A673 (cell line): ENCODE data around the gene DIPK2A. TPM values are rescaled to one million over a fixed set of nuclear protein-coding genes. Genes with fewer than 3 reads are reported as not detected.
A peak's percentile ranks its signal among the peaks of the same experiment; 100 is the strongest.

Experiments used
- BruUV-seq: library from RNA; stranded (reverse); fragments of 400-500 nt; replicated peaks from 2 replicates; lab custom pipeline; 2021; lab: Mats Ljungman, UMichigan
- CTCF ChIA-PET: fragments of 300-600 bp; sonication (Branson Sonifier 250); formaldehyde crosslinking; loops from one replicate; lab custom pipeline; 2022; ENCODE audit warnings: antibody characterized with exemption; lab: Charles Lee
- POLR2A ChIA-PET: fragments of 300-600 bp; sonication (Branson Sonifier 250); formaldehyde crosslinking; loops from one replicate; lab custom pipeline; 2022; ENCODE audit warnings: antibody characterized with exemption; ENCODE audit not compliant: low non-redundant PET; lab: Charles Lee
- DNase-seq: peaks from one replicate; pipeline ENCODE4 v3.0.0-alpha.2; 2015; ENCODE audit warnings: low spot score
- H3K27ac ChIP-seq: fragments of 200-600 bp; sonication (generic); 2 replicates; pipeline ENCODE4 v1.5.1; 2016; ENCODE audit warnings: mixed run types, low read depth, mild to moderate bottlenecking, mixed read lengths, antibody characterized with exemption, low read length; ENCODE audit not compliant: poor library complexity, severe bottlenecking
- H3K27me3 ChIP-seq: fragments of 200-600 bp; sonication (generic); replicated peaks from 2 replicates; pipeline ENCODE4 v1.6.1; 2017; ENCODE audit warnings: mixed run types, low read depth, mild to moderate bottlenecking, mixed read lengths, antibody characterized with exemption, low read length; ENCODE audit not compliant: insufficient read depth, poor library complexity
- H3K36me3 ChIP-seq: fragments of 200-600 bp; sonication (generic); 2 replicates; pipeline ENCODE4 v1.6.1; 2016; ENCODE audit warnings: mixed run types, mild to moderate bottlenecking, mixed read lengths, antibody characterized with exemption, low read length; ENCODE audit not compliant: insufficient read depth, poor library complexity, severe bottlenecking
- H3K4me1 ChIP-seq: fragments of 200-600 bp; sonication (generic); 2 replicates; pipeline ENCODE4 v1.6.1; 2017; ENCODE audit warnings: mixed run types, mild to moderate bottlenecking, mixed read lengths, antibody characterized with exemption, low read length; ENCODE audit not compliant: insufficient read depth, poor library complexity, severe bottlenecking
- H3K4me3 ChIP-seq: fragments of 200-600 bp; sonication (generic); 2 replicates; pipeline ENCODE4 v1.5.1; 2016; ENCODE audit warnings: low read depth, mixed run types, mild to moderate bottlenecking, mixed read lengths, low read length; ENCODE audit not compliant: poor library complexity, severe bottlenecking
- H3K9me3 ChIP-seq: fragments of 200-600 bp; sonication (generic); 2 replicates; pipeline ENCODE4 v1.6.1; 2016; ENCODE audit warnings: mixed run types, low read depth, mild to moderate bottlenecking, mixed read lengths, antibody characterized with exemption, low read length; ENCODE audit not compliant: poor library complexity, severe bottlenecking
- CTCF ChIP-seq: fragments of 300-800, 200-600 bp; sonication (generic); conservative IDR thresholded peaks from 2 replicates; pipeline ENCODE4 v1.5.1; 2017; ENCODE audit warnings: low read depth, mild to moderate bottlenecking, antibody characterized with exemption, low read length, moderate library complexity, mixed read lengths
- EZH2 ChIP-seq: fragments of 200-600 bp; sonication (generic); IDR thresholded peaks from 2 replicates; pipeline ENCODE4 v1.6.1; 2017; ENCODE audit warnings: borderline replicate concordance, low read depth, mild to moderate bottlenecking, mixed read lengths, antibody characterized with exemption, low read length; ENCODE audit not compliant: poor library complexity, severe bottlenecking
- intact Hi-C: fragments of 100-400 bp; cut with micrococcal nuclease; formaldehyde crosslinking; loops from one replicate; pipeline ENCODE4 v1.10.0; 2022; ENCODE audit not compliant: unreplicated experiment
- total RNA-seq: library from RNA; stranded (reverse); gene quantifications from 2 replicates; pipeline ENCODE4 v1.2.3, GENCODE V29; 2021

The DIPK2A gene
- total RNA-seq, 1 experiment from 2014 or later, result 47.7 TPM

- no peak for TF ChIP-seq CTCF
- no peak for TF ChIP-seq EZH2
- no TSS peak for BruUV-seq
- DNase-seq, result no peak
- no peaks in the 10 kb centered on the region for H3K36me3 ChIP-seq
- intact Hi-C loops, result no loop called here
- POLR2A ChIA-PET, result no interaction called here
- no peak overlapping the region for H3K4me3 ChIP-seq
- no peaks in the 10 kb centered on the region for H3K9me3 ChIP-seq
- H3K4me1 ChIP-seq, result no peaks in the 10 kb centered on the region
- CTCF ChIA-PET, result no interaction called here
- H3K27me3 ChIP-seq, result no peaks in the 10 kb centered on the region
- H3K27ac ChIP-seq, result no peak overlapping the region
These were observed 7.7 kb upstream of the DIPK2A start for GRCh38 chr3:143963946-143964345.

- DNase-seq, result no peak
- Histone ChIP-seq H3K36me3 (no peaks in the 10 kb centered on the region), H3K27ac (peak overlapping the region; percentile 94), H3K9me3 (no peaks in the 10 kb centered on the region), H3K4me1 (peaks cover 13% of the 10 kb centered on the region), H3K27me3 (no peaks in the 10 kb centered on the region), H3K4me3 (peak overlapping the region; percentile 90)
- POLR2A ChIA-PET, result interaction anchor here (0.5 to 0.6 kb wide), 2 partner anchors 333 to 687 kb away, joined by 3 to 4 read pairs; no protein-coding TSS in a partner anchor
- CTCF ChIA-PET, result no interaction called here
- no peak for TF ChIP-seq CTCF
- no peak for TF ChIP-seq EZH2
- TSS peak; percentile 95 for BruUV-seq
- intact Hi-C loops, result loop anchor here (5.0 to 10.0 kb wide), 5 partner anchors 286 to 1791 kb away; no protein-coding TSS in a partner anchor
These were observed 757 bp upstream of the DIPK2A start for GRCh38 chr3:143970773-143971358.

- H3K27ac ChIP-seq, result peak overlapping the region; percentile 94
- no peak for TF ChIP-seq EZH2
- TF ChIP-seq CTCF, result no peak
- H3K27me3 ChIP-seq, result no peaks in the 10 kb centered on the region
- DNase-seq, result peak; percentile 65
- ChIA-PET POLR2A (interaction anchor here (0.6 kb wide), 1 partner anchor 95 kb away, joined by 3 read pairs; no protein-coding TSS in a partner anchor), CTCF (no interaction called here)
- no peaks in the 10 kb centered on the region for H3K9me3 ChIP-seq
- peaks cover 25% of the 10 kb centered on the region for H3K4me1 ChIP-seq
- no TSS peak for BruUV-seq
- H3K36me3 ChIP-seq, result no peaks in the 10 kb centered on the region
- H3K4me3 ChIP-seq, result peak overlapping the region; percentile 90
- intact Hi-C loops, result loop anchor here (2.0 to 10.0 kb wide), 6 partner anchors 285 to 1790 kb away; no protein-coding TSS in a partner anchor
These were observed 507 bp downstream of the DIPK2A start for GRCh38 chr3:143972155-143972504.
